Uterus (tissue), 2 donors: ENCODE data around the gene TMEM11.

Source experiments
- CTCF ChIP-seq, 4 experiments: fragments of 200-600 bp in 2 of 4; fragments of 450-650 bp in 2 of 4; sonication (generic) in 2 of 4; IDR thresholded peaks; one replicate each; pipeline ENCODE4 v1.5.1; 2016 to 2019; ENCODE audit warnings: antibody characterized with exemption in 4 of 4, mild to moderate bottlenecking in 2 of 4, moderate library complexity in 1 of 4
- POLR2A ChIP-seq, 2 donors: fragments of 450-650 bp; IDR thresholded peaks; one replicate each; pipeline ENCODE4 v1.6.1; 2016; ENCODE audit warnings: antibody characterized with exemption in 2 of 2, mild to moderate bottlenecking in 1 of 2, moderate library complexity in 1 of 2

GRCh38 chr17:21149621-21150020, 64.3 kb downstream of the TMEM11 start:
- TF ChIP-seq CTCF (IDR thresholded peaks at IDR 0.05), result no peak
- no peak for TF ChIP-seq POLR2A (IDR thresholded peaks at IDR 0.05)
